HepG2 (cell line): ENCODE measurements around the gene ZKSCAN5. TPM values are rescaled to one million over a fixed set of nuclear protein-coding genes. Genes with fewer than 3 reads are reported as not detected.

ENCODE experiments used
- AHDC1 ChIP-seq: sonication (generic); formaldehyde crosslinking; IDR thresholded peaks from 2 replicates; pipeline ENCODE4 v1.5.1; 2020; ENCODE audit warnings: mild to moderate bottlenecking, missing genetic modification reagents, borderline replicate concordance
- ATF7 ChIP-seq, 2 experiments: fragments of 450-650 bp in 1 of 2; sonication (generic) in 1 of 2; formaldehyde crosslinking in 1 of 2; IDR thresholded peaks; 2 replicates each; pipeline versions ENCODE4 v1.4.0 to v1.6.1; 2016 to 2020; ENCODE audit warnings: antibody characterized with exemption in 1 of 2, mild to moderate bottlenecking in 1 of 2, missing genetic modification reagents in 1 of 2
- BORCS8-MEF2B ChIP-seq: sonication (generic); formaldehyde crosslinking; IDR thresholded peaks from 2 replicates; pipeline ENCODE4 v1.8.0; 2022; ENCODE audit warnings: mild to moderate bottlenecking, missing genetic modification reagents
- CAMTA2 ChIP-seq: sonication (generic); formaldehyde crosslinking; IDR thresholded peaks from 2 replicates; pipeline ENCODE4 v1.4.0; 2020; ENCODE audit warnings: mild to moderate bottlenecking, missing genetic modification reagents, borderline replicate concordance
- CREM ChIP-seq, 2 experiments: sonication (generic) in 1 of 2; formaldehyde crosslinking in 1 of 2; IDR thresholded peaks; 2 replicates each; pipeline versions ENCODE4 v1.4.0 to v1.6.1; 2016 to 2020; ENCODE audit warnings: antibody characterized with exemption in 1 of 2, mild to moderate bottlenecking in 1 of 2, missing genetic modification reagents in 1 of 2
- ERF ChIP-seq: IDR thresholded peaks from 2 replicates; pipeline ENCODE4 v1.6.1; 2018; ENCODE audit warnings: missing biosample characterization, missing genetic modification reagents
- JDP2 ChIP-seq: sonication (generic); formaldehyde crosslinking; IDR thresholded peaks from 2 replicates; pipeline ENCODE4 v1.8.1; 2022; ENCODE audit warnings: missing genetic modification reagents, borderline replicate concordance
- KAT7 ChIP-seq: IDR thresholded peaks from 2 replicates; pipeline ENCODE4 v1.6.1; 2018; ENCODE audit warnings: borderline replicate concordance, missing compliant biosample characterization
- KLF12 ChIP-seq: sonication (generic); formaldehyde crosslinking; IDR thresholded peaks from 2 replicates; pipeline ENCODE4 v1.4.0; 2020; ENCODE audit warnings: missing genetic modification reagents, borderline replicate concordance
- POLR2AphosphoS5 ChIP-seq: IDR thresholded peaks from 2 replicates; pipeline ENCODE4 v1.6.1; 2012; ENCODE audit warnings: low read depth, low read length
- SSRP1 ChIP-seq: IDR thresholded peaks from 2 replicates; pipeline ENCODE4 v1.6.1; 2016; ENCODE audit warnings: control low read depth
- ZNF407 ChIP-seq: sonication (generic); formaldehyde crosslinking; IDR thresholded peaks from one replicate; pipeline ENCODE4 v1.5.1; 2020; ENCODE audit warnings: mild to moderate bottlenecking, missing genetic modification reagents; ENCODE audit errors: not compliant biosample characterization
- polyA plus RNA-seq, 8 experiments: library from polyadenylated mRNA; depleted of rRNA in 3 of 8; stranded (reverse) in 7 of 8; unstranded in 1 of 8; fragments of >200 nt; fragmentation: Illumina TruSeq in 4 of 8; extraction: Trizol in 4 of 8; gene quantifications; 2 replicates each; pipeline versions ENCODE4 v1.2.1 to v1.2.3, GENCODE V29; 2011 to 2016; ENCODE audit warnings: low read depth in 4 of 8, missing spikeins in 1 of 8, mixed read lengths in 1 of 8; ENCODE audit not compliant: insufficient read depth in 1 of 8
- total RNA-seq, 5 experiments: library from RNA; depleted of rRNA; stranded (reverse); fragments of >200 nt; fragmentation: Illumina TruSeq; extraction: Trizol; gene quantifications; 2 replicates each; pipeline ENCODE4 v1.2.3, GENCODE V29; 2016; ENCODE audit warnings: low read depth in 1 of 5

The ZKSCAN5 gene
- total and polyA plus RNA-seq, 2 of the 13 experiments (the other 11 are each of a cell fraction or from before 2014, with no cell fraction given) = 5.5 to 11.7 TPM

DNA sequence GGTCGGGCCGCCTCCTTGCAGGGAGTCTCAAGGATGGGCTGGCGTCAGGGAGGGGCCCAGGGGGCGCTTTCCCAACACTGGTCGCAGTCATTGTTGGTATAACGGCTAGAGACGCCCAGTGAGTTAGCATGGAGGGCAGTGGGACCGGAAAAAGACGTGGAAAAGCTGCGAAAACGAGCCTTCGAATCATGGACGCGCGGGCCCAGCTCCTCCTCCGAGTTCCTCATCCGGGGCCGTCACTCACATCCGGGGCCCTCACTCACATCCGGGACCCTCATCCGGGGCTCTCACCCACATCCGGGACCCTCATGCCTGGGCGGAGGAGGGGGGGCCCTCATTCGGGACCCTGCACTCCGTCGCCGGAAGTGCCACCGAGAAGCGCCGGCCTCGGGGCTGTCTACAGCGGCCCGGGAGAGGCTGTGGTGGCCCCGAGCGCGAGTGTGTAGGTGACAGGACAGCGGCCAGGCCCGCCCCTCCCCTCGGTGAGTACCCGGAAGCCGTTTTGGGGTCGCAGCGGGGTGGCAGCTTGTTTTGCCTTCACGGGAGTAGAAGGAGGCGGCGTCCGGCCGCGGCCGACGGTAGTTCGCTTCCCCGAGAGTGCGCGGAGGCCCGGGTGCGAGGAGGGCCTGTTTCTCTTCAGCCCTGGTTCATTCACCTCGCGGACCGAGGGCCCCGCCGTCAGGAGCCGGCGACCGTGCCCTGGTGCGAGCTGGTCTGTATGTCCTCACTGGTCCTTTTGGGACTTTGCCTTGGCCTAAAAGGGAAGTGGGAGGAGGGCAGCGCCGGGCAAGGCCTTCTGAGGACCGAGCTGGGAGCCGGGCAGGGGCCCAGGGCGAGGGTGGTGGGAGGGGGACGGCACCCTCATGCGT, 54.1 kb downstream of the ZKSCAN5 start, which contains the start of gene ZNF655 (continued):
- peak; percentile 45 for TF ChIP-seq ZNF407 (CRISPR knock-in tag)
- no peak for TF ChIP-seq JDP2 (CRISPR knock-in tag)
- peak; percentile 69; the same call in 1 of the 2 replicates for TF ChIP-seq SSRP1 (CRISPR knock-in tag)
- TF ChIP-seq ATF7 (IDR thresholded peaks at IDR 0.05) = no peak
- TF ChIP-seq ATF7 (CRISPR knock-in tag; IDR thresholded peaks at IDR 0.05) = no peak
- TF ChIP-seq KAT7 (CRISPR knock-in tag) = no peak
- peak; percentile 66 for TF ChIP-seq CREM (IDR thresholded peaks at IDR 0.05)
- TF ChIP-seq CREM (CRISPR knock-in tag; IDR thresholded peaks at IDR 0.05) = no peak
- peak; percentile 69; the same call in 1 of the 2 replicates for TF ChIP-seq CAMTA2 (CRISPR knock-in tag)
- TF ChIP-seq ERF (CRISPR knock-in tag) = 0 out of 2 replicates have a peak, but pooled peaks have one; percentile 79
- TF ChIP-seq POLR2AphosphoS5 = peak; percentile 81; the same call in 1 of the 2 replicates
- TF ChIP-seq KLF12 = 0 out of 2 replicates have a peak, but pooled peaks have one; percentile 5
- peak; percentile 56; the same call in 1 of the 2 replicates for TF ChIP-seq AHDC1 (CRISPR knock-in tag)
- TF ChIP-seq BORCS8-MEF2B (CRISPR knock-in tag) = peak; percentile 87
